ENCODE results near the gene RALA. TPM values are rescaled to one million over a fixed set of nuclear protein-coding genes. Genes with fewer than 3 reads are reported as not detected.

The RALA gene, protein sequence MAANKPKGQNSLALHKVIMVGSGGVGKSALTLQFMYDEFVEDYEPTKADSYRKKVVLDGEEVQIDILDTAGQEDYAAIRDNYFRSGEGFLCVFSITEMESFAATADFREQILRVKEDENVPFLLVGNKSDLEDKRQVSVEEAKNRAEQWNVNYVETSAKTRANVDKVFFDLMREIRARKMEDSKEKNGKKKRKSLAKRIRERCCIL
- total RNA-seq = 37.4 TPM

DNA sequence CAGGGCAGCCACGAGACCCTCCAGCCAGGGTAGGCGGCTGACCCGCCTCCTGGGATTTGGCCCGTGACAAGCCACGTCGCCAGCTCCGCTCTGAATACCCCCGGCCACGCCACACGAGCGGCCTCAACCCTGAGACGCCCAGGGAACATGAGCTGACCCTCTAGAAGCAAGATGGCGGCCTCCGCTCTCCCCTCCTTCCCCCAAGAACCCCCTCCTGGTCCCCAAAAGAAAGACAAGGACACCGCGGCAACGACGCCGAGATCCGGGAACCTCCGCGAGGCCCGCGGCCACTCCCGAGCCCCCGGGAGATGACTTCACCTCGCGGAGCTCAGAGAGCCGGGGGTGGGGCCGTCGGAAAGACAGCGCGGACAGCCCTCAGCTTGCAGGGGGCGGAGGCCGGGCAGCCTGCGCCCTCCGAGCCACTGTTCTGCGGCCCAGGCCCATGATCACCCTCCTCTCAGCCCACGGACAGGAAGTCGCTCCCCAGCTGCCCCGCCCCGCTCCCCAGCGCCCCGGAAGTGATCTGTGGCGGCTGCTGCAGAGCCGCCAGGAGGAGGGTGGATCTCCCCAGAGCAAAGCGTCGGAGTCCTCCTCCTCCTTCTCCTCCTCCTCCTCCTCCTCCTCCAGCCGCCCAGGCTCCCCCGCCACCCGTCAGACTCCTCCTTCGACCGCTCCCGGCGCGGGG lies at the start of gene RALA:
RALA (plus strand) TSS at position 526 of the 685 bp plus-strand sequence. CDS start 63,096 bp downstream, outside the sequence.

Other genes with a start within 250 kb of the RALA start
- gene YAE1, start 57.2 kb upstream of the RALA start, total RNA-seq = 60.3 TPM